Neural cell (in vitro differentiated cells): ENCODE results near the gene CLSTN2.

Experiments
- EP300 ChIP-seq: fragments of 450-650 bp; conservative IDR thresholded peaks from 2 replicates; pipeline ENCODE4 v1.6.1; 2014; ENCODE audit warnings: antibody characterized with exemption, mild to moderate bottlenecking, moderate library complexity; ENCODE audit not compliant: poor library complexity, severe bottlenecking
- EZH2 ChIP-seq: fragments of 200-600, 300-800 bp; shearing (Covaris generic), sonication (generic); IDR thresholded peaks from 2 replicates; pipeline ENCODE4 v1.6.1; 2014; ENCODE audit warnings: antibody characterized with exemption, low read length, borderline replicate concordance, mild to moderate bottlenecking; ENCODE audit not compliant: insufficient read depth, poor library complexity, severe bottlenecking
- MXI1 ChIP-seq: fragments of 450-650 bp; conservative IDR thresholded peaks from 2 replicates; pipeline ENCODE4 v1.6.1; 2014; ENCODE audit warnings: antibody characterized with exemption, mild to moderate bottlenecking; ENCODE audit not compliant: poor library complexity, severe bottlenecking
- POLR2AphosphoS5 ChIP-seq: IDR thresholded peaks from 2 replicates; pipeline ENCODE4 v1.6.1; 2012
- TF ChIP-seq, protein P1 (sequence below): fragments of 450-650 bp; IDR thresholded peaks from 2 replicates; pipeline ENCODE4 v1.5.1; 2014; ENCODE audit warnings: antibody characterized with exemption, mild to moderate bottlenecking, moderate library complexity; ENCODE audit not compliant: poor library complexity, severe bottlenecking
- TF ChIP-seq, protein P2 (sequence below): IDR thresholded peaks from 2 replicates; pipeline ENCODE4 v1.6.1; 2012; ENCODE audit warnings: borderline replicate concordance

DNA sequence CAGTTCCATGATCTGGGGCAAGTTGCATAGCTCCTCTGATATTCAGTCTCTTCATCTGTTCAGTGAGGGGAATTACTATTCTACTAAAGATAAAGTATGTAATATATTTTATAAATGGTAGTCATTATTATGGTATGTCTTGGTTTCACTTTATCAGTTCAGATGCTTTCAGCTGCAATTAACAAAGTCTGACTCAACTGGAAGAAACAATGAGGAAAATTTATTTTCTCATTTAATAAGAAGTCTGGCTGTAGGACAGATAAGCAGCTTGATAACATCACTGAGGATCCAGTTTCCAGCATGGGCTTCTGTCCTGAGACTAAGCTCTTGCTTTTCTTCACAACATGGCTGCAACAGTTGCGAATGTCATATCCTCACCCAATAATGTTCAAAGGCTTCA lies 388.6 kb downstream of the CLSTN2 start:
- TF ChIP-seq, protein P1, sequence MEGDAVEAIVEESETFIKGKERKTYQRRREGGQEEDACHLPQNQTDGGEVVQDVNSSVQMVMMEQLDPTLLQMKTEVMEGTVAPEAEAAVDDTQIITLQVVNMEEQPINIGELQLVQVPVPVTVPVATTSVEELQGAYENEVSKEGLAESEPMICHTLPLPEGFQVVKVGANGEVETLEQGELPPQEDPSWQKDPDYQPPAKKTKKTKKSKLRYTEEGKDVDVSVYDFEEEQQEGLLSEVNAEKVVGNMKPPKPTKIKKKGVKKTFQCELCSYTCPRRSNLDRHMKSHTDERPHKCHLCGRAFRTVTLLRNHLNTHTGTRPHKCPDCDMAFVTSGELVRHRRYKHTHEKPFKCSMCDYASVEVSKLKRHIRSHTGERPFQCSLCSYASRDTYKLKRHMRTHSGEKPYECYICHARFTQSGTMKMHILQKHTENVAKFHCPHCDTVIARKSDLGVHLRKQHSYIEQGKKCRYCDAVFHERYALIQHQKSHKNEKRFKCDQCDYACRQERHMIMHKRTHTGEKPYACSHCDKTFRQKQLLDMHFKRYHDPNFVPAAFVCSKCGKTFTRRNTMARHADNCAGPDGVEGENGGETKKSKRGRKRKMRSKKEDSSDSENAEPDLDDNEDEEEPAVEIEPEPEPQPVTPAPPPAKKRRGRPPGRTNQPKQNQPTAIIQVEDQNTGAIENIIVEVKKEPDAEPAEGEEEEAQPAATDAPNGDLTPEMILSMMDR, result no peak
- TF ChIP-seq, protein P2, sequence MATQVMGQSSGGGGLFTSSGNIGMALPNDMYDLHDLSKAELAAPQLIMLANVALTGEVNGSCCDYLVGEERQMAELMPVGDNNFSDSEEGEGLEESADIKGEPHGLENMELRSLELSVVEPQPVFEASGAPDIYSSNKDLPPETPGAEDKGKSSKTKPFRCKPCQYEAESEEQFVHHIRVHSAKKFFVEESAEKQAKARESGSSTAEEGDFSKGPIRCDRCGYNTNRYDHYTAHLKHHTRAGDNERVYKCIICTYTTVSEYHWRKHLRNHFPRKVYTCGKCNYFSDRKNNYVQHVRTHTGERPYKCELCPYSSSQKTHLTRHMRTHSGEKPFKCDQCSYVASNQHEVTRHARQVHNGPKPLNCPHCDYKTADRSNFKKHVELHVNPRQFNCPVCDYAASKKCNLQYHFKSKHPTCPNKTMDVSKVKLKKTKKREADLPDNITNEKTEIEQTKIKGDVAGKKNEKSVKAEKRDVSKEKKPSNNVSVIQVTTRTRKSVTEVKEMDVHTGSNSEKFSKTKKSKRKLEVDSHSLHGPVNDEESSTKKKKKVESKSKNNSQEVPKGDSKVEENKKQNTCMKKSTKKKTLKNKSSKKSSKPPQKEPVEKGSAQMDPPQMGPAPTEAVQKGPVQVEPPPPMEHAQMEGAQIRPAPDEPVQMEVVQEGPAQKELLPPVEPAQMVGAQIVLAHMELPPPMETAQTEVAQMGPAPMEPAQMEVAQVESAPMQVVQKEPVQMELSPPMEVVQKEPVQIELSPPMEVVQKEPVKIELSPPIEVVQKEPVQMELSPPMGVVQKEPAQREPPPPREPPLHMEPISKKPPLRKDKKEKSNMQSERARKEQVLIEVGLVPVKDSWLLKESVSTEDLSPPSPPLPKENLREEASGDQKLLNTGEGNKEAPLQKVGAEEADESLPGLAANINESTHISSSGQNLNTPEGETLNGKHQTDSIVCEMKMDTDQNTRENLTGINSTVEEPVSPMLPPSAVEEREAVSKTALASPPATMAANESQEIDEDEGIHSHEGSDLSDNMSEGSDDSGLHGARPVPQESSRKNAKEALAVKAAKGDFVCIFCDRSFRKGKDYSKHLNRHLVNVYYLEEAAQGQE, result no peak
- TF ChIP-seq MXI1 (no peak), EZH2 (no peak), EP300 (no peak), POLR2AphosphoS5 (no peak)
